Suprapubic skin (tissue), 4 donors: ENCODE measurements around the gene DENND4B.

Experiments used
- CTCF ChIP-seq, 2 donors: fragments of 200-600 bp in 1 of 2; fragments of 450-650 bp in 1 of 2; sonication (generic) in 1 of 2; IDR thresholded peaks; one replicate each; pipeline ENCODE4 v1.5.1; 2016 to 2019; ENCODE audit warnings: antibody characterized with exemption in 2 of 2, mild to moderate bottlenecking in 1 of 2, moderate library complexity in 1 of 2
- EP300 ChIP-seq: sonication (generic); formaldehyde crosslinking; IDR thresholded peaks from one replicate; pipeline ENCODE4 v1.6.1; 2017; ENCODE audit warnings: antibody characterized with exemption
- POLR2AphosphoS5 ChIP-seq, 3 donors: sonication (generic); formaldehyde crosslinking; IDR thresholded peaks; one replicate each; pipeline ENCODE4 v1.6.1; 2017; ENCODE audit warnings: antibody characterized with exemption in 3 of 3

DNA sequence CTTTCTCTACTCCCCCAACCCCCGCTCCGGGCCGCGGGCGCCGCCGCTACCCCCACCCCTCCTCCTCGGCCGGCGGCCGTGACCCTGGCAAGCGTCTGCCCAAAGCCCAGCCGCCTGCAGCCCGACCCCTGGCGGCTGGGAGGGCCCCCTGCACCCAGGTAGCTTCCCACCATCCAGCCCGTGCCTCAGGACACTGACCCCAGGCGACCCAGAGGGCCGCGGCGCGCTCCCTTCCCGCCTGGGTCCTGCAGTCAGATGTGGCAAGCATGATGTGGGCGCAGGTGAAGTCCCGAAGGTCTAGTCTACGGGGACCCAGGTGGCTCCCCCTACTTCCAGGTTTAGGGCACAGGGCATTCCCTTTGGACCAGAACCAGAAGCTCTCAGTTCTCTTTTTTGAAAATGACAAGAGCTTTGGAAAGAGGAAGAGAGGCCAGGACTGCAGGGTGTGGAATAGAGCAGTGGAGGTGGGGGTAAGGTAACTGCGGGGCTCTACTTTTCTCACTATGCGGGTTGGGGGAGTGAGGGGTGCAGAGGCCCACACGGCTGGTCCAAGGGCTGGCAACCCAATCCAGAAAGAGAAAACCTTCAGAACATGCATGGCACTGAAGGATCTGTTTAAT lies at the start of gene DENND4B:
- TF ChIP-seq CTCF (IDR thresholded peaks at IDR 0.05) (peak; percentile 78 to 99), EP300 (no peak), POLR2AphosphoS5 (IDR thresholded peaks at IDR 0.05) (peak in 1 of 3 donors; percentile 41)
